ENCODE measurements around the gene MYH7B. TPM values are rescaled to one million over a fixed set of nuclear protein-coding genes. Genes with fewer than 3 reads are reported as not detected.

The MYH7B gene
- polyA plus RNA-seq, 4 donors: 0.52 to 2.2 (median 0.89) TPM; not detected in 1

DNA sequence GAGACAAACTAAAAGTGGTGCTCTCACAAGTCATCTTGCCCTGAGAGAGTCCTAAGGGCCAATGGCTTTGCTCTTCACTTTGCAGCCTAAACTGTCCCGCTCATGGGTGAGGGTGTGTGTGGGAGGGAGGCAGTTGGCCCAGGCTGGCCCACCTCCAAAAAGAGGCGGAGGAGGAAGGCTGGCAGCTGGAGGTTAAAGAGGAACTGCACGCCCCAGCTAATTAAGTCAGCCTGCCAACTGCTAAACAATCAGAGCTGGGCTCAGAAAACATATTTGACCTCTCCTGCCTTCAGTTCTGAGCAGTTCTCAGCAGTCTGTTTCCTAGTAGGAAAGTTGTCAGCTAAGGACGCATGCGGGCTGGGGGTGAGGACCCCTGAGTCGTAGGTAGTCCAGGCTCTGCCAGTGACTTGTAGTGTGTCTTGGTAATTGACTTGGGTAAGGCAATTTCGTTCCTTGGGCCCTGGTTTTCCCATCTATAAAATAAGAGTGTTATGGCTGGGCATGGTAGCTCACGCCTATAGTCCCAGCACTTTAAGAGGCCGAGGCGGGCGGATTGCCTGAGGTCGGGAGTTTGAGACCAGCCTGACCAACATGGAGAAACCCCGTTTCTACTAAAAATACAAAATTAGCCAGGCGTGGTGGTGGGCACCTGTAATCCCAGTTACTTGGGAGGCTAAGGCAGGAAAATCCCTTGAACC is 17.1 kb upstream of the MYH7B start:
- Histone ChIP-seq H3K9me3 (ENCODE audit: control insufficient read depth in 2 of 2, insufficient read depth in 1 of 2, low read depth in 1 of 2, low read length in 1 of 2) (no peaks in the 10 kb centered on the region), H3K27me3 (ENCODE audit: control insufficient read depth in 3 of 3, insufficient read depth in 3 of 3, low read length in 3 of 3) (no peaks in the 10 kb centered on the region), H3K4me3 (ENCODE audit: low read depth in 1 of 3, low read length in 3 of 3) (no peak overlapping the region), H3K27ac (ENCODE audit: low read depth in 1 of 3, low read length in 2 of 3) (peak overlapping the region in 2 of 3 donors; percentile 57 to 76), H3K36me3 (ENCODE audit: control insufficient read depth in 3 of 3, insufficient read depth in 2 of 3, low read depth in 1 of 3, low read length in 3 of 3) (peaks cover 11 to 27% (median 14%) of the 10 kb centered on the region in 3 donors), H3K4me1 (ENCODE audit: control insufficient read depth in 3 of 3, insufficient read depth in 2 of 3, low read depth in 1 of 3, low read length in 2 of 3) (peaks cover 0 to 4% (median 0%) of the 10 kb centered on the region in 3 donors)
- 23 to 57% (median 46%) methylated on average over 14 of the region's 14 CpGs for WGBS, 3 donors
- DNase-seq (peak in 1 of 2 donors; percentile 80), FAIRE-seq (no peak)

GRCh38 chr20:34940081-34940481 is 15.6 kb upstream of the MYH7B start:
- H3K4me1 ChIP-seq (ENCODE audit: control insufficient read depth in 3 of 3, insufficient read depth in 2 of 3, low read depth in 1 of 3, low read length in 2 of 3): peaks cover 0 to 4% (median 0%) of the 10 kb centered on the region in 3 donors
- FAIRE-seq (no peak), DNase-seq (no peak)
- H3K4me3 ChIP-seq (ENCODE audit: low read depth in 1 of 3, low read length in 3 of 3): no peak overlapping the region
- H3K27me3 ChIP-seq (ENCODE audit: control insufficient read depth in 3 of 3, insufficient read depth in 3 of 3, low read length in 3 of 3): no peaks in the 10 kb centered on the region
- H3K36me3 ChIP-seq (ENCODE audit: control insufficient read depth in 3 of 3, insufficient read depth in 2 of 3, low read depth in 1 of 3, low read length in 3 of 3): peaks cover 11 to 28% (median 16%) of the 10 kb centered on the region in 3 donors
- H3K9me3 ChIP-seq (ENCODE audit: control insufficient read depth in 2 of 2, insufficient read depth in 1 of 2, low read depth in 1 of 2, low read length in 1 of 2): no peaks in the 10 kb centered on the region
- 90 to 95% (median 92%) methylated on average over 1 of the region's 1 CpG for WGBS, 3 donors
- H3K27ac ChIP-seq (ENCODE audit: low read depth in 1 of 3, low read length in 2 of 3): no peak overlapping the region

DNA sequence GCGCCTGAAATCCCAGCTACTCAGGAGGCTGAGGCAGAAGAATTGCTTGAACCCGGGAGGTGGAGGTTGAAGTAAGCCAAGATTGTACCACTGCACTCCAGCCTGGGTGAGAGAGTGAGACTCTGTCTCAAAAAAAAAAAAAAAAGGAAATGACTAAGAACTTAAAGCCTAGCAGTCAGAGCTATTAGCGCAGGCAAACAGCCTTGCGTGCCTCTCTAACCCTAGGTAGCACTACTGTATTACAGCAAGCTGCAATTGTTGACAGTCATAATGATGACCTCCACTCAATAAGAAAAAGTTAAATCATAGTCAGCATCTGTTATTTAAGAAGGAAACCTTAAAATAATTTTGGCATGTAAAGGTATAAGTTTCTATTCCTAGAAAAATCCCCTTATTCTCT is 14.4 kb upstream of the MYH7B start:
- H3K4me1 ChIP-seq (ENCODE audit: control insufficient read depth in 3 of 3, insufficient read depth in 2 of 3, low read depth in 1 of 3, low read length in 2 of 3): peaks cover 0 to 10% (median 4%) of the 10 kb centered on the region in 3 donors
- peaks cover 10 to 30% (median 15%) of the 10 kb centered on the region in 3 donors for H3K36me3 ChIP-seq (ENCODE audit: control insufficient read depth in 3 of 3, insufficient read depth in 2 of 3, low read depth in 1 of 3, low read length in 3 of 3)
- no peaks in the 10 kb centered on the region for H3K27me3 ChIP-seq (ENCODE audit: control insufficient read depth in 3 of 3, insufficient read depth in 3 of 3, low read length in 3 of 3)
- DNase-seq (no peak), FAIRE-seq (no peak)
- no peak overlapping the region for H3K27ac ChIP-seq (ENCODE audit: low read depth in 1 of 3, low read length in 2 of 3)
- H3K9me3 ChIP-seq (ENCODE audit: control insufficient read depth in 2 of 2, insufficient read depth in 1 of 2, low read depth in 1 of 2, low read length in 1 of 2): no peaks in the 10 kb centered on the region
- H3K4me3 ChIP-seq (ENCODE audit: low read depth in 1 of 3, low read length in 3 of 3): no peak overlapping the region
- 94 to 95% (median 95%) methylated on average over 4 of the region's 4 CpGs for WGBS, 3 donors

DNA sequence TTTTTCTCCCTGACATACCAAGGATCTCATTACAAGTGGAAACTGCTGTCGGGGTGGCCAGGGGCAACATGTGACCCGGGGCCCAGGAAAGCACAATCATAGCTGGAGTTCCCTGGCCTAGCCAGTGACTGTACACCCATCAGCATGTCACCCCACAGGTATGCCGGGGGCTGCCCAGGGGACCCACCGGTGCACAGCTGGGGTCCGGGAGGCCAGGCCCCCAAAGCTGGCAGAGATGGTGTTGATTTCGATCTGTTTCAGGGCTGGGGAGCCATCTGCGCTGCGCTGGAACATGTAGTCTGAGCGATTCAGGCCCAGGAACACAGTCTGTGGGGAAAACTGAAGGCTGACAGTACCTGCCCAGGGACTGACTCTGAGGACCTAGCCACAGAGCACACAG is 13.4 kb upstream of the MYH7B start:
- Histone ChIP-seq H3K9me3 (ENCODE audit: control insufficient read depth in 2 of 2, insufficient read depth in 1 of 2, low read depth in 1 of 2, low read length in 1 of 2) (no peaks in the 10 kb centered on the region), H3K36me3 (ENCODE audit: control insufficient read depth in 3 of 3, insufficient read depth in 2 of 3, low read depth in 1 of 3, low read length in 3 of 3) (peaks cover 7 to 28% (median 12%) of the 10 kb centered on the region in 3 donors), H3K27ac (ENCODE audit: low read depth in 1 of 3, low read length in 2 of 3) (no peak overlapping the region), H3K4me1 (ENCODE audit: control insufficient read depth in 3 of 3, insufficient read depth in 2 of 3, low read depth in 1 of 3, low read length in 2 of 3) (peaks cover 0 to 12% (median 7%) of the 10 kb centered on the region in 3 donors), H3K27me3 (ENCODE audit: control insufficient read depth in 3 of 3, insufficient read depth in 3 of 3, low read length in 3 of 3) (no peaks in the 10 kb centered on the region), H3K4me3 (ENCODE audit: low read depth in 1 of 3, low read length in 3 of 3) (no peak overlapping the region)
- DNase-seq: no peak
- no peak for FAIRE-seq
- WGBS, 3 donors: 96 to 98% (median 96%) methylated on average over 9 of the region's 9 CpGs

- Histone ChIP-seq H3K36me3 (ENCODE audit: control insufficient read depth in 3 of 3, insufficient read depth in 2 of 3, low read depth in 1 of 3, low read length in 3 of 3) (peaks cover 7 to 20% (median 12%) of the 10 kb centered on the region in 3 donors), H3K27me3 (ENCODE audit: control insufficient read depth in 3 of 3, insufficient read depth in 3 of 3, low read length in 3 of 3) (no peaks in the 10 kb centered on the region), H3K27ac (ENCODE audit: low read depth in 1 of 3, low read length in 2 of 3) (no peak overlapping the region), H3K4me1 (ENCODE audit: control insufficient read depth in 3 of 3, insufficient read depth in 2 of 3, low read depth in 1 of 3, low read length in 2 of 3) (peaks cover 0 to 12% (median 6%) of the 10 kb centered on the region in 3 donors), H3K4me3 (ENCODE audit: low read depth in 1 of 3, low read length in 3 of 3) (no peak overlapping the region), H3K9me3 (ENCODE audit: control insufficient read depth in 2 of 2, insufficient read depth in 1 of 2, low read depth in 1 of 2, low read length in 1 of 2) (no peaks in the 10 kb centered on the region)
- 46 to 81% (median 71%) methylated on average over 2 of the region's 2 CpGs for WGBS, 3 donors
- no peak for DNase-seq
- no peak for FAIRE-seq
Measured at GRCh38 chr20:34943808-34944567, 11.7 kb upstream of the MYH7B start.

DNA sequence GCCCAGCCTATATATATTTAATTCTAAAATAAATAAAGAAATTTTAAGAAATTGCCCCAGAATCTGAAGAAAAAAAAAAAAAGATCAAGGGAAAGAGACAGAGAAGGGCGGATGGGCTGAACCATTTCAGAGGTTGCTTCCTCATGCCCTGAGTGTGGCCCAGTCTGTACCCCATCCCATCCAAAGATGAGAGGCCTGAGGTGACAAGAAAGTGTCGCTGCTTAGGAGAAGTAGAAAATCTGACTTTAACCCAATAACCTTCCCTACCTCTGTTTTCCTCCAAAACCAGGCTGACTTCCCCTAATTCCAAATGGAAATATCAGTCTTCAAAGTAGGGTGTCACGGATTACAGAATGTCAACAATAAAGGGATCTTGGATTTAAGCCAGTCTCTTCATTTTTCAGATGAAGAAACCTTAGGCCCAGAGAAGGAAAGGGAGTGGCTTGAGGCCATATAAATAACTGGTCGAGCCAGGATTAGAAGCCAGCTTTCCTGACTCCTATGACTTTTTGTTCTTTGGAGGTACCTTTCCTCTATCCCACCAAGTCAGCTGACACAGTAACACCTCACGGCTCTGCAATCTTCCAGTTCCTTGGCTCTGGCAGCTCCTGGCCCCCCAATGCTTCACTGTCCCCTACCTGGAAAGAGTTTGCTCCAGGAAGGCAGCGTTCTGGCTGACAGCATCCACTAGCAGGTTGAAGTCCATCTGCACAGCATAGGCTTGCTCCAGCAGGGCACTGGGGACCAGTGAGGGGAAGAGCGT is 10.2 kb upstream of the MYH7B start:
- Histone ChIP-seq H3K4me1 (ENCODE audit: control insufficient read depth in 3 of 3, insufficient read depth in 2 of 3, low read depth in 1 of 3, low read length in 2 of 3) (peaks cover 0 to 12% (median 6%) of the 10 kb centered on the region in 3 donors), H3K9me3 (ENCODE audit: control insufficient read depth in 2 of 2, insufficient read depth in 1 of 2, low read depth in 1 of 2, low read length in 1 of 2) (no peaks in the 10 kb centered on the region), H3K27me3 (ENCODE audit: control insufficient read depth in 3 of 3, insufficient read depth in 3 of 3, low read length in 3 of 3) (no peaks in the 10 kb centered on the region), H3K27ac (ENCODE audit: low read depth in 1 of 3, low read length in 2 of 3) (peak overlapping the region; percentile 49 to 90 (median 73)), H3K36me3 (ENCODE audit: control insufficient read depth in 3 of 3, insufficient read depth in 2 of 3, low read depth in 1 of 3, low read length in 3 of 3) (peaks cover 7 to 20% (median 12%) of the 10 kb centered on the region in 3 donors), H3K4me3 (ENCODE audit: low read depth in 1 of 3, low read length in 3 of 3) (no peak overlapping the region)
- DNase-seq (peak; percentile 78 to 86), FAIRE-seq (no peak)
- 28 to 65% (median 53%) methylated on average over 7 of the region's 7 CpGs for WGBS, 3 donors

DNA sequence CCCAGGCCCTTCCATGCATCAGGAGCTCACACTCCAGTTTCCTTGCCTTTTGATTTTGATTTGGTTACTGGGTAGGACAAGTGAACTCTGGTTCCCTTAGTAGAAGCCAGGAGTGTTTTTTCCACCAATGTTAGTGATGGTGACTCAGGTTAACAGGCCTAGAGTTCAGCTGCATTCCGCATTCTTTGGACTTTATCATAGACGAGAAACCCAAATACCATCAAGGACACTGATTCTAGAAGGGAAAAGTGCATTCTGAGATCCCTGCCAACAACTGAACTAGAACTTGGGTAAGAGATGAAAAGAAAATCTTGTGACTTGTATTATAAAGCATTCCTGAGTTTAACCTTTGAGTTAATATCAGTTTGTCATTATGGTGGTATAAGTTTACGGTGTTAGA is 9.0 kb upstream of the MYH7B start:
- H3K27ac ChIP-seq (ENCODE audit: low read depth in 1 of 3, low read length in 2 of 3): peak overlapping the region in 1 of 3 donors; percentile 90
- 48 to 78% (median 58%) methylated on average over 3 of the region's 3 CpGs for WGBS, 3 donors
- H3K27me3 ChIP-seq (ENCODE audit: control insufficient read depth in 3 of 3, insufficient read depth in 3 of 3, low read length in 3 of 3): no peaks in the 10 kb centered on the region
- H3K9me3 ChIP-seq (ENCODE audit: control insufficient read depth in 2 of 2, insufficient read depth in 1 of 2, low read depth in 1 of 2, low read length in 1 of 2): no peaks in the 10 kb centered on the region
- H3K4me3 ChIP-seq (ENCODE audit: low read depth in 1 of 3, low read length in 3 of 3): no peak overlapping the region
- peaks cover 7 to 18% (median 12%) of the 10 kb centered on the region in 3 donors for H3K36me3 ChIP-seq (ENCODE audit: control insufficient read depth in 3 of 3, insufficient read depth in 2 of 3, low read depth in 1 of 3, low read length in 3 of 3)
- FAIRE-seq (no peak), DNase-seq (peak; percentile 24 to 43)
- peaks cover 0 to 12% (median 6%) of the 10 kb centered on the region in 3 donors for H3K4me1 ChIP-seq (ENCODE audit: control insufficient read depth in 3 of 3, insufficient read depth in 2 of 3, low read depth in 1 of 3, low read length in 2 of 3)

GRCh38 chr20:34947336-34947735 is 8.3 kb upstream of the MYH7B start:
- Histone ChIP-seq H3K4me1 (ENCODE audit: control insufficient read depth in 3 of 3, insufficient read depth in 2 of 3, low read depth in 1 of 3, low read length in 2 of 3) (peaks cover 0 to 12% (median 6%) of the 10 kb centered on the region in 3 donors), H3K27ac (ENCODE audit: low read depth in 1 of 3, low read length in 2 of 3) (no peak overlapping the region)
- FAIRE-seq: no peak

More at GRCh38 chr20:34947336-34947735, 8.3 kb upstream of the MYH7B start:
- no peak for DNase-seq
- Histone ChIP-seq H3K9me3 (ENCODE audit: control insufficient read depth in 2 of 2, insufficient read depth in 1 of 2, low read depth in 1 of 2, low read length in 1 of 2) (no peaks in the 10 kb centered on the region), H3K27me3 (ENCODE audit: control insufficient read depth in 3 of 3, insufficient read depth in 3 of 3, low read length in 3 of 3) (no peaks in the 10 kb centered on the region), H3K36me3 (ENCODE audit: control insufficient read depth in 3 of 3, insufficient read depth in 2 of 3, low read depth in 1 of 3, low read length in 3 of 3) (peaks cover 4 to 12% (median 11%) of the 10 kb centered on the region in 3 donors), H3K4me3 (ENCODE audit: low read depth in 1 of 3, low read length in 3 of 3) (no peak overlapping the region)
